ENCODE data around the gene QSOX2.

Gene QSOX2

DNA sequence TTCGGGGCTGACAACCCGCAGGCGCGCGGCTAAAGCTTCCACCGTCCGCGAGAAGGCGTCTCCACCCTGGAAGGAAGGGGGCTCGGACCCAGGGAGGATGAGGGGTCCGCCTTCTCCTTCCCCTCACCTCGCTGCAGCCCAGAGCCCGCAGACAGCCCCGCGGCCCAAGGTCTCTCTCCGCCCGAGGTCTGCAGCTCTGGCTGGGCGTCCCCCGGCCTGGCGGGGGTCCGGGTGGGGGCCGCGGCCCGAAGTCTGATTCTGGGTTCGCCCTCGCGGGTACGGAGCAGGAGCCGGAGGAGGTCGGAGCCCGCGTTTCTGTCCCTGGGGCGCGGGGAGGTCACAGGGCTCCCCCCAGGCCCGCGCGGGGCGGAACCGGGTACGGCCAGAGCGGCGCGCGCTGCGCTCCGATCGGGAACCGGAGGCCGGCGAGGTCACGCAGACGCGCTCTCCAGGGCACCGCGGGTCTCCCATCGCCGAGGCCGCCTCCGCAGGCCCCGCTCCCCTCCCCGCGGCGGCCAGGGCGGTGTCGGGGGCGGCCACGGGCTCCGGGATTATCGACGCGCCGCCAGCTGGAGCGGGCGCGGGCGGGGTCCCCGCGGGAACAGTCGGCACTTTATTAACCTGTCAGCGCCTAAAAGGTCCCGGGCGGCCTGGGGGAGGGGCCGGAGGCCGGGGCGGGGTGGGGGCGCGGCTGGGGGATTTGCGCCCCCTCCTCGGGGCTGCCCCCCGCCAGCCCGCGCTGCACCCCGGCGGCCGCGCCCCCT lies 52.3 kb downstream of the QSOX2 start:
- TF ChIP-seq, protein P1, sequence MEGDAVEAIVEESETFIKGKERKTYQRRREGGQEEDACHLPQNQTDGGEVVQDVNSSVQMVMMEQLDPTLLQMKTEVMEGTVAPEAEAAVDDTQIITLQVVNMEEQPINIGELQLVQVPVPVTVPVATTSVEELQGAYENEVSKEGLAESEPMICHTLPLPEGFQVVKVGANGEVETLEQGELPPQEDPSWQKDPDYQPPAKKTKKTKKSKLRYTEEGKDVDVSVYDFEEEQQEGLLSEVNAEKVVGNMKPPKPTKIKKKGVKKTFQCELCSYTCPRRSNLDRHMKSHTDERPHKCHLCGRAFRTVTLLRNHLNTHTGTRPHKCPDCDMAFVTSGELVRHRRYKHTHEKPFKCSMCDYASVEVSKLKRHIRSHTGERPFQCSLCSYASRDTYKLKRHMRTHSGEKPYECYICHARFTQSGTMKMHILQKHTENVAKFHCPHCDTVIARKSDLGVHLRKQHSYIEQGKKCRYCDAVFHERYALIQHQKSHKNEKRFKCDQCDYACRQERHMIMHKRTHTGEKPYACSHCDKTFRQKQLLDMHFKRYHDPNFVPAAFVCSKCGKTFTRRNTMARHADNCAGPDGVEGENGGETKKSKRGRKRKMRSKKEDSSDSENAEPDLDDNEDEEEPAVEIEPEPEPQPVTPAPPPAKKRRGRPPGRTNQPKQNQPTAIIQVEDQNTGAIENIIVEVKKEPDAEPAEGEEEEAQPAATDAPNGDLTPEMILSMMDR (IDR thresholded peaks at IDR 0.05; ENCODE audit: borderline replicate concordance, insufficient read depth, low read depth, low read length): no peak
- no peak overlapping the region for H3K4me3 ChIP-seq (ENCODE audit: low read depth, low read length)

DNA sequence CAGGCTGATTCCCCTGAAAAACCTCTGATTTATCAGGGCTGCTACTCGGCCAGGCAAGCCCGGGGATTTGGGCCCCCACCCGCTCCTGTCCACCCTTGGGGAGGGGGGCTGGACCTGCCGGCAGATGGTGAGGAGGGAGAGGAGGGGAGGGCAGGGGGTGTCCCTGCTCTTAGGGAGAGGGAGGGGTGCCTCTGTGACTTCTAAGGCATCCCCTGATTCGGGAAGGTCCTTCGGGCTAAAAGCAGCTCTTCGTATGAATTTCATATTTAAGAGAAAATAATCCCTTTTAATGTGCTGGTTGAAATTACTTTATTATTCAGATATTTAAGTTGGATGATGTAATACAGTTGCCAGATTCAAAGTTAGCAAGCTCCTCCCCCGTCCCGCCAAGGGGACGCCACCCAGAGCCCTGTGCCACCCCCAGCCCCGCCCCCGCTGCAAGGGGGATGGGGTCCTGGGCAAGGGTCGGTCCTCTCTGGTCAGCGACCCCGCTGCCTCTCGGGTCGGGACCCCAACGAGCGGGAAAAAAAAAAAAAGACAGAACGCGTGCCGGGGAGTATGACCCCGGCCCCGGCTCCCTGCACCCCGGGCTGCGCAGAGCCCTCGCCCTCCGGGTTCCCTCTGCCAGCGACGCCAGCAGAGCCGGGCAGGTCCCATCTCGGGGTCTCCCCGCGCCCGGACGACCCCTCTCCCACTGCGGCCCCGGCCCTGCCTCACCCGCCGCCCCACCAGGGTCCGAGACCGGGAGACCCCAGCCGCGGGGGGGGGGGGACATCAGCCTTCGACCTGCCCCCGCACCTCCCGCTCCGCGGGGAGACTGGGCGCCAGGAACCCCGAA lies 53.1 kb downstream of the QSOX2 start:
- no peak overlapping the region for H3K4me3 ChIP-seq (ENCODE audit: low read depth, low read length)
- TF ChIP-seq, protein P1 (IDR thresholded peaks at IDR 0.05; ENCODE audit: borderline replicate concordance, insufficient read depth, low read depth, low read length): no peak

DNA sequence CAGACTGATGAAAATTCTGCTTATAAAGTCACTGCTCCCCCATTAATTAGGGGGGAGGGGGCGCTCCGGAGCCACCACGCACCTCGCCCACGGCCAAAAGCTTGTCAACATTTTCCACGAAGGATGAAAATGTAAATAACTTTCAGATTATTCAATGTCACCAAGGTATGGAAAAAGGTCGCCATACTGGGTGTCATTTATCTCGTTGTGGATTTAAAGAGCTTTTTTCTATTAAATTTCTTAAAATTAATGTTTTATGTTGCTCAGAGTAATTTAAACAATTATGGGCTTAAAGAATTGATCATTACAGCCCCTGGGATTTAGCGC lies 53.7 kb downstream of the QSOX2 start:
- H3K4me3 ChIP-seq (ENCODE audit: low read depth, low read length): no peak overlapping the region

DNA sequence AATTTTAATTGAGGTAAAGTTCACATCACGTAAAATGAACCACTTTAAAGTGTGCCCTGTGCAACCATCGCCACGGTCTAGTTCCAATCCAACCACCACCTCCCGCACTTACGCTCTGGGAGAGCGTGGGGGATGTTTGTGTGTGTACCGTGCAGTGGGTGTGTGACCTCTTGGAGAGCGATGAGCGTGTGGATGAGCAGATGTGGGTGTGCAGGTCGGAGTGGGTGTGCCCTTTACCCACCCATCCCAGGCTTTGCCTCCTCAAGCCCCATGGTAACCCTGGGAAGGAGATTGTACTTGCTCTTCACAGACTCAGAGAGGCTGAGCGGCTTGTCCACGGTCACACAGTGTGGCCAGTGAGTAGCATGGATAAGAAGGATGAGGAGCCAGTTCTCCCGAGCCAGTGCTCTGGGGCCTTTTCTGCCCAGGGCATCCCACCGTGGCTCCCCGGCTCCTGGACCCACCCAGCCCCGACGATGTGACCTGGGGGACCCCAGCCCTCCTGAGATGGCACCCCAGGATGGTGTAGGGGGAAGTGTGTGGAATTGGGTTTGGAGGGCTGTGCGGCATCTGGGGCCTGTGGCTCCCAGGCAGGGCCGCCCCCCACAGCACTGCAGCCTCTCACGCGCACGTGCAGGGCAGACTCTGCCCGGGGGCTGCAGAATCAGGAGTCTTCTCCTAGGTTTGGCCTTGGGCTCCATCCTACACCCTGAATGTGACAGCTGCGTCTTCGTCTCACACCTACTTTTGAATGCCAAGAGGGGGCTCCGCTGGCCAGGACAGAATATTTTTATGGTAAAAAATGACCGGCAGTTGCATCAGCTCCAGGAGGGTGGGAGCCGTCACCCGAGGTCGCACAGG lies 54.3 kb downstream of the QSOX2 start:
- TF ChIP-seq, protein P1 (IDR thresholded peaks at IDR 0.05; ENCODE audit: borderline replicate concordance, insufficient read depth, low read depth, low read length): no peak
- H3K4me3 ChIP-seq (ENCODE audit: low read depth, low read length): no peak overlapping the region

More for the DNA sequence above, 53.7 kb downstream of the QSOX2 start:
- TF ChIP-seq, protein P1 (IDR thresholded peaks at IDR 0.05; ENCODE audit: borderline replicate concordance, insufficient read depth, low read depth, low read length): no peak

DNA sequence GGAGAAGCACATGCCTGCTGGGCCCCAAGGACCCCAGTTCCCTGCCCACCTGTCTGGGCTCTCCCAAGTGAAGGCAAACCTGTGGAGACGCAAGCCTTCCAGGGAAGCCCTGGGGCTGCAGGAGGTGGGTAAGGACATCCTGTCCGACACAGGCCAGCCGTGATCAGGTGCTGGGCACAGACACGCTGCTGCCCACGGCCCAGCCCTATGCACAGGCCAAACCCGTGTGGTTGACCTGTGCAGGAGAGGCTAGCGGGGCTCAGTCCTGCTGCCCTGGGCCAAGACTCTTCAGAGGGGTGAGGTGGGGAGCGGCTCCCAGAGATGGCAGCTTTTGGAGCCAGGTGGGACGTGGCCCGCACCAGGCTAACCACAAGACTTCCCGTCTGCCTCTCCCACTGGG lies 55.0 kb downstream of the QSOX2 start:
- TF ChIP-seq, protein P1 (IDR thresholded peaks at IDR 0.05; ENCODE audit: borderline replicate concordance, insufficient read depth, low read depth, low read length): no peak
- H3K4me3 ChIP-seq (ENCODE audit: low read depth, low read length): no peak overlapping the region

DNA sequence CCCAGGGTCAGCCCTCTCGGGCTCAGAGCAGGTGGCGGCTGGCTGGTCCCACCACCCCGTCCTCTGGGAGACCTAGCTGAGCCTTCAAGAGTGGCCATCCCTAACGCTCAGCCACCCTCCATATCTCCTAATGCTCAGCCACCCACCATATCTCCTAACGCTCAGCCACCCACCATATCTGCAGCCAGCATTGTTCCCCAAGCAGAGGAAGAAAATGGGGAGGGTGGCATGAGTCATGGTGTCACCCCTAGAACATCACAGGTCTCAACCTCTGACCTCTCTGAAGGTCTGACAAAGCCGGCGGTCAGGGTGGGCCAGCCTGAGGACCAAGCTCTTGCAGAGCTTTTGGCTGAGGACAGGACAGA lies 55.4 kb downstream of the QSOX2 start:
- TF ChIP-seq, protein P1 (IDR thresholded peaks at IDR 0.05; ENCODE audit: borderline replicate concordance, insufficient read depth, low read depth, low read length): no peak
- H3K4me3 ChIP-seq (ENCODE audit: low read depth, low read length): no peak overlapping the region

Measured in GM12875 (cell line).